Measurements from ENCODE around the gene PTPRZ1. TPM values are rescaled to one million over a fixed set of nuclear protein-coding genes. Genes with fewer than 3 reads are reported as not detected.

PTPRZ1 gene
- total and polyA plus RNA-seq, 4 donors = 1.1 to 11.6 (median 2.9) TPM

- DNase-seq (no peak), ATAC-seq (ENCODE audit: insufficient read depth, low FRiP score) (no peak)
- 81 to 95% methylated on average over 1 of the region's 1 CpG for WGBS, 2 donors
- Histone ChIP-seq H3K27me3 (ENCODE audit: control insufficient read depth in 3 of 3, insufficient read depth in 3 of 3, low read length in 2 of 3) (no peaks in the 10 kb centered on the region), H3K27ac (ENCODE audit: low read depth in 1 of 2, low read length in 1 of 2) (no peak overlapping the region), H3K36me3 (ENCODE audit: control insufficient read depth in 4 of 4, insufficient read depth in 4 of 4, low read length in 4 of 4) (no peaks in the 10 kb centered on the region), H3K4me3 (no peak overlapping the region), H3K9me3 (ENCODE audit: control insufficient read depth in 4 of 4, insufficient read depth in 3 of 4, low read length in 3 of 4) (no peaks in the 10 kb centered on the region), H3K4me1 (ENCODE audit: control insufficient read depth in 5 of 5, insufficient read depth in 5 of 5, low read length in 5 of 5) (peaks cover 0 to 5% (median 0%) of the 10 kb centered on the region in 5 donors), H3K9ac (ENCODE audit: insufficient read depth in 1 of 2, low read length in 2 of 2) (no peak overlapping the region)
- no peak for TF ChIP-seq CTCF (IDR thresholded peaks at IDR 0.05; ENCODE audit: control extremely low read depth, extremely low read depth)
Observed at GRCh38 chr7:121932768-121933167, 59.8 kb downstream of the PTPRZ1 start.

GRCh38 chr7:121936951-121937623 is 64.1 kb downstream of the PTPRZ1 start:
- Histone ChIP-seq H3K27ac (ENCODE audit: low read depth in 1 of 2, low read length in 1 of 2) (no peak overlapping the region), H3K36me3 (ENCODE audit: control insufficient read depth in 4 of 4, insufficient read depth in 4 of 4, low read length in 4 of 4) (no peaks in the 10 kb centered on the region), H3K4me3 (no peak overlapping the region), H3K9me3 (ENCODE audit: control insufficient read depth in 4 of 4, insufficient read depth in 3 of 4, low read length in 3 of 4) (no peaks in the 10 kb centered on the region), H3K27me3 (ENCODE audit: control insufficient read depth in 3 of 3, insufficient read depth in 3 of 3, low read length in 2 of 3) (no peaks in the 10 kb centered on the region), H3K9ac (ENCODE audit: insufficient read depth in 1 of 2, low read length in 2 of 2) (no peak overlapping the region), H3K4me1 (ENCODE audit: control insufficient read depth in 5 of 5, insufficient read depth in 5 of 5, low read length in 5 of 5) (peaks cover 0 to 5% (median 0%) of the 10 kb centered on the region in 5 donors)
- no peak for TF ChIP-seq CTCF (IDR thresholded peaks at IDR 0.05; ENCODE audit: control extremely low read depth, extremely low read depth)
- ATAC-seq (ENCODE audit: insufficient read depth, low FRiP score) = no peak
- 69 to 73% methylated on average over 6 of the region's 6 CpGs for WGBS, 2 donors
- DNase-seq = peak in 2 of 3 donors; percentile 56 to 73

- H3K27me3 ChIP-seq (ENCODE audit: control insufficient read depth in 3 of 3, insufficient read depth in 3 of 3, low read length in 2 of 3) = no peaks in the 10 kb centered on the region
- H3K9me3 ChIP-seq (ENCODE audit: control insufficient read depth in 4 of 4, insufficient read depth in 3 of 4, low read length in 3 of 4) = no peaks in the 10 kb centered on the region
- H3K9ac ChIP-seq (ENCODE audit: insufficient read depth in 1 of 2, low read length in 2 of 2) = no peak overlapping the region
- H3K4me1 ChIP-seq (ENCODE audit: control insufficient read depth in 5 of 5, insufficient read depth in 5 of 5, low read length in 5 of 5) = peaks cover 0 to 5% (median 0%) of the 10 kb centered on the region in 5 donors
- no peak overlapping the region for H3K4me3 ChIP-seq
- ATAC-seq (ENCODE audit: insufficient read depth, low FRiP score) (no peak), DNase-seq (no peak)
- no peaks in the 10 kb centered on the region for H3K36me3 ChIP-seq (ENCODE audit: control insufficient read depth in 4 of 4, insufficient read depth in 4 of 4, low read length in 4 of 4)
- no peak for TF ChIP-seq CTCF (IDR thresholded peaks at IDR 0.05; ENCODE audit: control extremely low read depth, extremely low read depth)
- 10 to 16% methylated on average over 4 of the region's 4 CpGs for WGBS, 2 donors
- no peak overlapping the region for H3K27ac ChIP-seq (ENCODE audit: low read depth in 1 of 2, low read length in 1 of 2)
Observed at GRCh38 chr7:121938429-121938996, 65.6 kb downstream of the PTPRZ1 start.

Data from lung (tissue), 12 donors.